Measurements from ENCODE around the gene PROM2.

DNA sequence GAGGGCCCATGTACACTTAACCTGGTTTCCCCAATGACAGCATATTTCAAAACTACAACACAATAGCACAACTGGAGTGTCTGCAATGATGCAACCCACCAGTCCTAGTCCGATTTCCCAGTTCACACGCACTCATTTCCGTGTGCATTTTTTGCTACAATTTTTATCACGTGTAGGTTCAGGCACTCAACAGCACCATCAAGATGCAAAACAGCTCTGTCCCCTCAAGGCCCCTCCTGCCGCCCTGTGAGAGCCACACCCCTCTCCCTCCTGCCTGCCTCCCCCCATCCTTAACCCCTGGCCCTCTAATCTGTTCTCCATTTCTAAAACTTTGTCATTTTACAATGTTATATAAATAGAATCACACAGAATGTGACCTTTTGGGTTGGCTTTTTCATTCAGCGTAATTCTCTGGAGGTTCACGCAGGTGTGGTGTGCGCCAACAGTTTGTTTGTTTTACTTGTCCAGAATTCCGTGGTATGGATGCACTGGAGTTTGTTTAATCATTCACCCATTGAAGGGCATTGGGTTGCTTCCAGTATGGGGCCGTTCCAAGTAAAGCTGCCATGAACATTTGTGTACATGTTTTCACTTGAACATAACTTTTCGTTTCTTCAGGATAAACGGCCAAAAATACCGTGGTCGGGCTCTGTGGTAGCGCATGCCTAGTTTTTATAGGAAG lies 31.3 kb downstream of the PROM2 start:
- TF ChIP-seq, protein P1, sequence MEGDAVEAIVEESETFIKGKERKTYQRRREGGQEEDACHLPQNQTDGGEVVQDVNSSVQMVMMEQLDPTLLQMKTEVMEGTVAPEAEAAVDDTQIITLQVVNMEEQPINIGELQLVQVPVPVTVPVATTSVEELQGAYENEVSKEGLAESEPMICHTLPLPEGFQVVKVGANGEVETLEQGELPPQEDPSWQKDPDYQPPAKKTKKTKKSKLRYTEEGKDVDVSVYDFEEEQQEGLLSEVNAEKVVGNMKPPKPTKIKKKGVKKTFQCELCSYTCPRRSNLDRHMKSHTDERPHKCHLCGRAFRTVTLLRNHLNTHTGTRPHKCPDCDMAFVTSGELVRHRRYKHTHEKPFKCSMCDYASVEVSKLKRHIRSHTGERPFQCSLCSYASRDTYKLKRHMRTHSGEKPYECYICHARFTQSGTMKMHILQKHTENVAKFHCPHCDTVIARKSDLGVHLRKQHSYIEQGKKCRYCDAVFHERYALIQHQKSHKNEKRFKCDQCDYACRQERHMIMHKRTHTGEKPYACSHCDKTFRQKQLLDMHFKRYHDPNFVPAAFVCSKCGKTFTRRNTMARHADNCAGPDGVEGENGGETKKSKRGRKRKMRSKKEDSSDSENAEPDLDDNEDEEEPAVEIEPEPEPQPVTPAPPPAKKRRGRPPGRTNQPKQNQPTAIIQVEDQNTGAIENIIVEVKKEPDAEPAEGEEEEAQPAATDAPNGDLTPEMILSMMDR (conservative IDR thresholded peaks at IDR 0.05) = no peak
- no peak for TF ChIP-seq EZH2 (IDR thresholded peaks at IDR 0.05; ENCODE audit: low read depth)
